Neural progenitor cell (in vitro differentiated cells): Measurements from ENCODE around the gene COX4I2. TPM values are rescaled to one million over a fixed set of nuclear protein-coding genes. Genes with fewer than 3 reads are reported as not detected.

Source experiments
- DNase-seq: peaks from one replicate; pipeline ENCODE4 v3.0.0-alpha.2; 2016; ENCODE audit warnings: low spot score
- H2AFZ ChIP-seq: fragments of 200-600 bp; sonication (generic); replicated peaks from 2 replicates; pipeline ENCODE4 v1.6.1; 2016; ENCODE audit warnings: antibody characterized with exemption
- H3F3A ChIP-seq: fragments of 200-600 bp; sonication (generic); 2 replicates; pipeline ENCODE4 v1.6.1; 2016; ENCODE audit warnings: antibody characterized with exemption, low read depth
- H3K27ac ChIP-seq: fragments of 200-600 bp; sonication (generic); 2 replicates; pipeline ENCODE4 v1.5.1; 2016; ENCODE audit warnings: mild to moderate bottlenecking
- H3K27me3 ChIP-seq: fragments of 200-600 bp; sonication (generic); 2 replicates; pipeline ENCODE4 v1.6.1; 2016; ENCODE audit warnings: mild to moderate bottlenecking, moderate library complexity
- H3K36me3 ChIP-seq: fragments of 200-600 bp; sonication (generic); 2 replicates; pipeline ENCODE4 v1.5.1; 2016
- H3K4me1 ChIP-seq: fragments of 200-600 bp; sonication (generic); 2 replicates; pipeline ENCODE4 v1.6.1; 2016; ENCODE audit warnings: mixed run types
- H3K4me2 ChIP-seq: fragments of 200-600 bp; sonication (generic); 2 replicates; pipeline ENCODE4 v1.6.1; 2016
- H3K4me3 ChIP-seq: fragments of 200-600 bp; sonication (generic); 2 replicates; pipeline ENCODE4 v1.5.1; 2016
- H3K79me2 ChIP-seq: fragments of 200-600 bp; sonication (generic); 2 replicates; pipeline ENCODE4 v1.6.1; 2016; ENCODE audit warnings: low read depth
- H3K9ac ChIP-seq: fragments of 200-600 bp; sonication (generic); 2 replicates; pipeline ENCODE4 v1.6.1; 2016
- H3K9me3 ChIP-seq: fragments of 200-600 bp; sonication (generic); 2 replicates; pipeline ENCODE4 v1.5.1; 2016; ENCODE audit warnings: low read depth
- H4K20me1 ChIP-seq: fragments of 200-600 bp; sonication (generic); 2 replicates; pipeline ENCODE4 v1.6.1; 2016; ENCODE audit warnings: low read depth
- H3K27ac Mint-ChIP-seq: 3 replicates; pipeline ENCODE4 v1.8.0; 2021; ENCODE audit warnings: mixed read lengths
- H3K27me3 Mint-ChIP-seq: 2 replicates; pipeline ENCODE4 v1.8.0; 2022; ENCODE audit warnings: low read depth, mild to moderate bottlenecking, inconsistent platforms, moderate library complexity, mixed read lengths; ENCODE audit not compliant: insufficient read depth
- H3K36me3 Mint-ChIP-seq: 3 replicates; pipeline ENCODE4 v1.8.0; 2021; ENCODE audit warnings: mixed read lengths
- H3K4me1 Mint-ChIP-seq: 3 replicates; pipeline ENCODE4 v1.8.0; 2021; ENCODE audit warnings: mixed read lengths
- H3K4me3 Mint-ChIP-seq: 3 replicates; pipeline ENCODE4 v1.8.0; 2021; ENCODE audit warnings: mild to moderate bottlenecking, moderate library complexity, mixed read lengths
- H3K9me3 Mint-ChIP-seq: 3 replicates; pipeline ENCODE4 v1.8.0; 2020; ENCODE audit warnings: mixed read lengths
- EZH2 ChIP-seq: fragments of 200-600 bp; sonication (generic); IDR thresholded peaks from 2 replicates; pipeline ENCODE4 v1.6.1; 2017; ENCODE audit warnings: antibody characterized with exemption, mild to moderate bottlenecking, moderate library complexity
- EZH2phosphoT487 ChIP-seq: fragments of 200-600 bp; sonication (generic); IDR thresholded peaks from 2 replicates; pipeline ENCODE4 v1.6.1; 2017; ENCODE audit warnings: antibody characterized with exemption
- total RNA-seq: library from RNA; depleted of rRNA; stranded (reverse); fragments of >200 nt; gene quantifications from 2 replicates; pipeline ENCODE4 v1.2.3, GENCODE V29; 2015; ENCODE audit warnings: low replicate concordance
- TF ChIP-seq, protein P1 (sequence below): fragments of 200-600 bp; sonication (generic); IDR thresholded peaks from 2 replicates; pipeline ENCODE4 v1.5.1; 2017; ENCODE audit warnings: antibody characterized with exemption, mild to moderate bottlenecking

The COX4I2 gene
- total RNA-seq, 1 donor from 2014 or later: not detected

DNA sequence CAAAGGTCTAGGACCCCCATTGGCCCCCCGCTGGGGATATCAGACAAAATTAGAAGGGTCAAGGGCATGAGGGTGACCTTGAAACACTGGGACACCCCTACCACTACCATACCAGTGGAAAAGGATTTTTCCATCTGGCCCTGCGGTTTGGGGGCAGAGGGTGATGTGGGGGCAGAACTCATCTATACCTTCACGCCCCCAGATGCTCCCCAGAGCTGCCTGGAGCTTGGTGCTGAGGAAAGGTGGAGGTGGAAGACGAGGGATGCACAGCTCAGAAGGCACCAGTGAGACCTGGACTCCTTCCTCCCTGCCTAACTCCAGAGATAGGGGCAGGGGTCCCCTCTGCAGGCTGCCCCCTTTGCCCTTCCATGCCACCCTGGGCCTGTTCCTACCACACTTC is 1.1 kb downstream of the COX4I2 start:
- H3K4me1 Mint-ChIP-seq: peaks cover 6% of the 10 kb centered on the region

DNA sequence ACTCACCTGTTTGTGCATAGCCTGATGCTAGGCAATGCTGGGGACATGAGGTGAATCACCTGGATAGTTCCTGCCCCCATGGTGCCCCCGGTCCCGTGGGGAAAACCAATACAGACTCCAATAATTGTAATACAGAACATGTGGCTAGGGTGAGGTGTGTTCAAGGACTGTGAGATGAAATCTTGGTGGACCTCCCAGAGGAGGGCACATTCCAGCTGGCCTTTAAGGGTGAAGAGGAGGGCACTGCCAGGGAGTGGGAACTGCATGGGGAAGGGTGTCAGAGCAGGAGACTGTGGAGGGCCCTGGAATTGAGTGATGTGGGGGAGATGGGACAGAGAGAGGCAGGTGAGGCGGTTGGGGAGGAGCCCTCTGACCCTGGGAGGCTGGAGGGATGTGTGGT is 2.5 kb downstream of the COX4I2 start:
- H3K27ac ChIP-seq: no peak overlapping the region
- H3K4me1 ChIP-seq: peaks cover 8% of the 10 kb centered on the region
- H3K79me2 ChIP-seq: no peaks in the 10 kb centered on the region
- H3K9me3 ChIP-seq: no peaks in the 10 kb centered on the region
- Mint-ChIP-seq H3K27me3 (peaks cover 17% of the 10 kb centered on the region), H3K4me1 (peaks cover 8% of the 10 kb centered on the region), H3K4me3 (no peak overlapping the region), H3K9me3 (no peaks in the 10 kb centered on the region), H3K27ac (no peak overlapping the region), H3K36me3 (no peaks in the 10 kb centered on the region)
- H4K20me1 ChIP-seq: no peaks in the 10 kb centered on the region
- H3K27me3 ChIP-seq: no peaks in the 10 kb centered on the region
- no peak for DNase-seq
- no peak overlapping the region for H3K4me3 ChIP-seq
- no peak overlapping the region for H3K9ac ChIP-seq
- H3F3A ChIP-seq: no peaks in the 10 kb centered on the region
- TF ChIP-seq EZH2 (no peak), EZH2phosphoT487 (no peak)
- H3K4me2 ChIP-seq: no peak overlapping the region
- no peaks in the 10 kb centered on the region for H3K36me3 ChIP-seq
- no peak overlapping the region for H2AFZ ChIP-seq

More for the DNA sequence above, 1.1 kb downstream of the COX4I2 start:
- Histone ChIP-seq H3K9me3 (no peaks in the 10 kb centered on the region), H3K27me3 (no peaks in the 10 kb centered on the region), H3K36me3 (no peaks in the 10 kb centered on the region), H3F3A (no peaks in the 10 kb centered on the region), H3K4me2 (no peak overlapping the region), H3K4me3 (no peak overlapping the region), H3K9ac (no peak overlapping the region), H2AFZ (no peak overlapping the region), H3K27ac (no peak overlapping the region), H3K79me2 (no peaks in the 10 kb centered on the region), H4K20me1 (no peaks in the 10 kb centered on the region), H3K4me1 (peaks cover 8% of the 10 kb centered on the region)
- Mint-ChIP-seq H3K9me3 (no peaks in the 10 kb centered on the region), H3K4me3 (no peak overlapping the region), H3K27ac (peak overlapping the region; percentile 29), H3K27me3 (peaks cover 15% of the 10 kb centered on the region), H3K36me3 (no peaks in the 10 kb centered on the region)
- no peak for TF ChIP-seq EZH2phosphoT487
- TF ChIP-seq, protein P1, sequence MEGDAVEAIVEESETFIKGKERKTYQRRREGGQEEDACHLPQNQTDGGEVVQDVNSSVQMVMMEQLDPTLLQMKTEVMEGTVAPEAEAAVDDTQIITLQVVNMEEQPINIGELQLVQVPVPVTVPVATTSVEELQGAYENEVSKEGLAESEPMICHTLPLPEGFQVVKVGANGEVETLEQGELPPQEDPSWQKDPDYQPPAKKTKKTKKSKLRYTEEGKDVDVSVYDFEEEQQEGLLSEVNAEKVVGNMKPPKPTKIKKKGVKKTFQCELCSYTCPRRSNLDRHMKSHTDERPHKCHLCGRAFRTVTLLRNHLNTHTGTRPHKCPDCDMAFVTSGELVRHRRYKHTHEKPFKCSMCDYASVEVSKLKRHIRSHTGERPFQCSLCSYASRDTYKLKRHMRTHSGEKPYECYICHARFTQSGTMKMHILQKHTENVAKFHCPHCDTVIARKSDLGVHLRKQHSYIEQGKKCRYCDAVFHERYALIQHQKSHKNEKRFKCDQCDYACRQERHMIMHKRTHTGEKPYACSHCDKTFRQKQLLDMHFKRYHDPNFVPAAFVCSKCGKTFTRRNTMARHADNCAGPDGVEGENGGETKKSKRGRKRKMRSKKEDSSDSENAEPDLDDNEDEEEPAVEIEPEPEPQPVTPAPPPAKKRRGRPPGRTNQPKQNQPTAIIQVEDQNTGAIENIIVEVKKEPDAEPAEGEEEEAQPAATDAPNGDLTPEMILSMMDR: no peak
- no peak for TF ChIP-seq EZH2
- DNase-seq: no peak

DNA sequence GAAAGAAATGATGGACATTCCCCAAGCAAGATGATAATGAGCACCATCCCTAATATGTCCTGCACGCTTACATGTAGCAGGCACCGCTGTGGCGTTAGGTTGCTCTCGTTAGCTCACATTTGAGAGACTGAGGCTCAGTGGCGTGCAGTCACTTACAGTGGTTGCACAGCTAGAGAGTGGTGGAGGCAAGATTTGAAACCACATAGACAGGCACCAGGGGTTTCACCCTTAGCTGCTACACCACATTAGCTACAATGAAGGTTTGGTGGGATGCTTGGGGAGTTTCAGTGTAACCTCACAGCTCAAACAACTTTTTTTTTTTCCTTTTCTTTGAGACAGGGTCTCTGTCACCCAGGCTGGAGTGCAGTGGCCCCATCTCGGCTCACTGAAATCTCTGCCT is 3.7 kb downstream of the COX4I2 start:
- Histone ChIP-seq H3K36me3 (no peaks in the 10 kb centered on the region), H4K20me1 (no peaks in the 10 kb centered on the region), H3K27ac (no peak overlapping the region), H3K9ac (no peak overlapping the region), H3K9me3 (no peaks in the 10 kb centered on the region), H2AFZ (no peak overlapping the region), H3K4me1 (peaks cover 8% of the 10 kb centered on the region), H3F3A (no peaks in the 10 kb centered on the region), H3K4me3 (no peak overlapping the region), H3K79me2 (no peaks in the 10 kb centered on the region), H3K27me3 (no peaks in the 10 kb centered on the region), H3K4me2 (no peak overlapping the region)
- no peaks in the 10 kb centered on the region for H3K9me3 Mint-ChIP-seq
- H3K4me3 Mint-ChIP-seq: no peak overlapping the region
- no peak overlapping the region for H3K27ac Mint-ChIP-seq
- peaks cover 17% of the 10 kb centered on the region for H3K27me3 Mint-ChIP-seq
- TF ChIP-seq EZH2 (no peak), EZH2phosphoT487 (no peak)
- TF ChIP-seq, protein P1: no peak
- peaks cover 8% of the 10 kb centered on the region for H3K4me1 Mint-ChIP-seq
- DNase-seq: no peak
- H3K36me3 Mint-ChIP-seq: no peaks in the 10 kb centered on the region

DNA sequence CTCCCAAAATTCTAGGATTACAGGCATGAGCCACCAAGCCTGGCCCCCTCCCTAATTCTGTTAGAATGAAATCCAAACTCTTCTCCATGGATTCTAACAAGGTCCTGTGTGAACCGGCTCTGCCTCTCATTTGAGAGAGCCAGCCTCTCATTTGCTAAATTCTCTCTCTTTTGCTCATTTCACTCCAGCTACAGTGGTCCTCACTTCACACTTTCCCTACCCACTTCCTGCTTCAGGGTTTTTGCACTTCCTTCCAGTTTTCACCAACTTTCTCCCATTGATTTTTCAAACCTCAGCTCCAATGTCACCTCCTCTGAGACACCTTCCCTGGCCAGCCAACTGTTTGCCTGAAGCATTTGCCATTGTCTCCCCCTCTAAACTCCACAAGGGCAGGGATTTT is 5.1 kb downstream of the COX4I2 start:
- H4K20me1 ChIP-seq: no peaks in the 10 kb centered on the region
- no peak overlapping the region for H3K4me3 ChIP-seq
- H3K27me3 ChIP-seq: no peaks in the 10 kb centered on the region
- TF ChIP-seq EZH2 (no peak), EZH2phosphoT487 (no peak)
- TF ChIP-seq, protein P1: no peak
- peaks cover 8% of the 10 kb centered on the region for H3K4me1 ChIP-seq
- no peak for DNase-seq
- H3K4me2 ChIP-seq: no peak overlapping the region
- H3F3A ChIP-seq: no peaks in the 10 kb centered on the region
- Mint-ChIP-seq H3K9me3 (no peaks in the 10 kb centered on the region), H3K4me3 (no peak overlapping the region), H3K27ac (peak overlapping the region; percentile 62), H3K36me3 (no peaks in the 10 kb centered on the region), H3K27me3 (peaks cover 17% of the 10 kb centered on the region), H3K4me1 (peaks cover 12% of the 10 kb centered on the region)
- no peak overlapping the region for H3K27ac ChIP-seq
- no peak overlapping the region for H2AFZ ChIP-seq
- no peak overlapping the region for H3K9ac ChIP-seq
- no peaks in the 10 kb centered on the region for H3K36me3 ChIP-seq
- no peaks in the 10 kb centered on the region for H3K79me2 ChIP-seq
- H3K9me3 ChIP-seq: no peaks in the 10 kb centered on the region
